Medulla oblongata (tissue), 1 donor: ENCODE measurements around the gene PRKAG2.

Source experiments
- DNase-seq: peaks from one replicate; pipeline ENCODE4 v3.0.0-alpha.2; 2015; ENCODE audit errors: extremely low spot score

PRKAG2 gene

DNA sequence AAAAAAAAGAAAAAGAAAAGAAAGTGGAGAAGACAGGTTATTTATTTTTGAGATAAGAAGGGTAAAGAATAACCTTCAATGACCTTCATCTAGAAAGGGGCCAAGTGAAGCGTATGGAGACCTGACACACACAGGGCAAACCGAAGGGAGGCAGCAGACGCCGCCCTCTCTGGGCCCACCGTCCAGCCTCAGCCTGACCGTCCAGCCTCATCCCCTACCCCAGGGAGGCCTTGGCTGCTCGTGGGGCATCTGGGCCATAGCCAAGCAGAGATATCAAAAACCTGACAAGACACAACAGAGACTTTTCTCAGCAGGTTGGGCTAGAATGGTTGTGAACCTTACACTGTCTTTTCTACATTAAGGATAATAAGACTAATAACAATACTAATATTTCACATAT, 10.9 kb downstream of the PRKAG2 start:
- DNase-seq = no peak

DNA sequence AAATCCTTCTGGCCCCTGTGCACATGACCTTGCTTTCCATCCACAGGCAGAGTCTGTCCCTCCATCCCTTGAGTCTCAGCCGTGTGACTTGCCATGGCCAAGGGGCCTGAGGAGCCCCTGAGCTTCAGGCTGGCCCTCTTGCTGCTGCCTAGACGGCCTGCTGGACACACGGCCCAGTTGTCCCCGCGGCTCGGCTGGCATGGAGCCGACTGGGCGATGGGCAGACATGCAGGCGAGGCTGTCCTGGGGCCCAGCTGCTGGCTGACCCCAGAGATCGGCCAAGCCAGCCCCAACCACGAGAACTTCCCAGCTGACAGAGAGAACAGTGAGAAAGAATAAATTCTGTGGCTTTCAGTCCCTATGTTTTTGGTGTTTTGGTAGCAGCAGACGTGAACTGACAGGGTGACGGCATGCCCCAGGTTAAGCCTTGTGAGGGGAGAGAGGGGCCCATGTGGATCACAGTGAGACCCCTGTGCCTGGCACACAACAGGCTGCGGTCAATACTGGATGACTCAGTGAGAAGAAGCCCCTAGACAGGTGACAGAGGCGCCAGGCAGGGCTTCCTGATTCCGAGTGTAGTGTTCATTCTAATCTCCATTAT, 11.7 kb downstream of the PRKAG2 start:
- no peak for DNase-seq

DNA sequence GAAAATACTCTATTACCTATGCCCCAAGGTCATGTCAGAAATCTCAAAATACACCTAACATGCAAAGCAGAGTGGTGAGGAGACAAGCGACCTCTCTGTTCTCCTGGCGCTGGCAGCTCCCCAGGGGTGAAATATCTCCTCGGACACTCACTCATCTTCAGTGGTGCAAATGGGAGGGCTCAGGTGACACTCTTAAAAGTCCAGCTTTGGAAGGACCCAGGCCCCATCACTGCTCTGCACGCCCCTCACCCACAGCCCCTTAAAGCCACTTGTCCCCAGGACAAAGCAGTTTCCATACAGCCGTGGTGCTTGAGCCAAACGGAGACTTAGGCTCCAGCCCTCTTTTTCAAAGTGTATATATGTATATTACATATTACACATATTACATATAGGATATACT, 12.4 kb downstream of the PRKAG2 start:
- no peak for DNase-seq

DNA sequence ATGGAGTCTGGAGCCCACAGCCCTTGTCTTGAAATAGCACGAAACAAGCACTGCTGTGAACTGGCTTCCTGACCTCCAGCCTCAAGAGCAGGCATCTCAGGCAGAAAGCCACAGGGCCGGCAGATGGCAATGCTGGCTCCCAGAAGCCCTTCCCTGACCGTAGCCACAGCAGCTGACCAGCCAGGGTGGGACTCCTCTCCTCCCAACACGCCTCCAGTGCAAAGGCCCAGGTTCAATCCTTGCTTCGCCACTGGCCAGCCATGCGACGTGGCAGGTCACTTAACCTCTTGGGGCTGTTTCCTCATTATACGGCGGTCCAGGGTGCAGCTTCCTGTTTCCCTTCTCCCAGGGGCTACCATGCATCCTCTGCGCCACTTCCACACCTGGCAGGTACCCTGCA, 12.8 kb downstream of the PRKAG2 start:
- no peak for DNase-seq

- DNase-seq = no peak
Observed at GRCh38 chr7:151863386-151864079, 13.4 kb downstream of the PRKAG2 start.

GRCh38 chr7:151862606-151863381, 14.1 kb downstream of the PRKAG2 start:
- no peak for DNase-seq

DNA sequence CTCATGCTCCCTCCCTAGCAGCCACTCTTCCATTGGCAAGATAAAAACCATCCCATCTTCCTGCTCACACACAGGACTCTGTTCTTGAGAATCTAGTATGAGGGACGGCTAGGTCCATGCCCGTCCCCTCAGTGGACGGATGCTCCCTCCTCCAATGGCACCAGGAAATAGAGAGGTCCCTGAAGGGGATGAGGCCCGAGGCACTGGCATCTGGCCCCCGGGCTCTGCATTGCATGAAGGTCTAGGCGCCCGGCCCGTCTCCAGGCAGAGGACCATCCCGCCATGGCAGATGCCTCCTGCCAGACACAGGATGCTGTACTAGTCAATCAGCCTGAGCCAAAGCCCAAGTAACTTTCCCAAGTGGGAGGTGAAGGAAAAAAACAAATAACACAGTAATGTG, 15.0 kb downstream of the PRKAG2 start:
- DNase-seq = no peak

DNA sequence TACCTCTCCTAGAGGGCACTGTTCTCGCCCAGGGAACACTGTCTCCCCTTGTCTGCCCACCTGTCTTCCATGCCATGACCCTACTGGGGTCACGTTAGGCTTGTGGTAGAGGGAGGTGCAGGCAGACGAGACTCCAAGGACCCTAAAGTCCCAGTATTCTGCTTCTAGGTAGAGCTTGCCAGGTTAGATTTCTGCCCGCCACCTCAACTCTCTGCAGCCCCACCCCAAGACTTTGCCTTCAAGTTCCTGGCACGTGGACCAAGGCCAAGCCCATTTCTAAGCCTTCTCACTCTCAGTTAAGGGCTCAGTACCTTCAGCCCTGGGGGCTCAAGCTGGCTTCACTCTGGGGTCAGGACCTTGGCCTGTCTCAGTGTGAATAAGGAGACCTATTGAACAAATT, 16.1 kb downstream of the PRKAG2 start:
- DNase-seq = no peak

- DNase-seq = no peak
Observed at GRCh38 chr7:151859948-151860685, 16.8 kb downstream of the PRKAG2 start.

DNA sequence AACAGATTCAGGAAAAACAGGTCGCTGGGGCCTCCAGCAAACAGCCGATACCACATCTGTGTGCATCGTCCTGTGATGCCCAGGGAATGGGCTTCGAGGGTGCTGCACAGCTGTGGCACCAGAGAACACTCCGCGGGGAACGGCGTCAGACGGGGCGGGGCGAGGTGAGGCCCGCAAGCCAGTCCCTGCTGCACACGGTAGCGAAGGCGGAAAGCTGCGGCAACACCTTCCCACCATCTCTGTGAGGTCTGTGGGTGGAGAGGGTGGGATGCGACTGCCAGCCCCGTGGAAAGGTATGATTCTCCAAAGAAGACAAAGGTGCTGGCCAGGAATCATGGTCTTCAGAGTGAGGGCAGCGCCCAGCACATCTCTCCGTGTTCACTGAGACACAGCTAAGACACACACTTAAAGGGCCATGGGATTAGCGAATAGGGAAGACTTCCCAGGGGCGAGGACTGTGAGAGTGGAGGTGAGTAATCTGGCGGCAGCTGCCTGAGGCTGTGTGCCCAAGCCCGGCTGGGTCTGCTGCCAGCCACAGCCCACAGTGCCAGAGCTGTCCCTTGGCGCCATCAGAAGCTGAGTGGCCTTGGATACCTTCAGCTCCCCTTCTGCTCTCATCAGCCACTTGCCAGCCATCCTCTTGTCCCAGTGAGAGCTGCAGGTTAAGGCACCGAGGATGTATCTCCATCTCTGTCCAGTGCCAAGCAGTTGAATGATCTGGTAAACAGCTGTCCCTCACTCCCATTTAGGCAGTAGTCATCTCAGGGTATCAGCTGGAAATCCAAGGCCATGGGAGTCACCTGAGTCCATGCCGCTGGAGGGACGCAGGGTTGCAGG, 17.6 kb downstream of the PRKAG2 start:
- DNase-seq = no peak

GRCh38 chr7:151858456-151858855, 18.5 kb downstream of the PRKAG2 start:
- no peak for DNase-seq

DNA sequence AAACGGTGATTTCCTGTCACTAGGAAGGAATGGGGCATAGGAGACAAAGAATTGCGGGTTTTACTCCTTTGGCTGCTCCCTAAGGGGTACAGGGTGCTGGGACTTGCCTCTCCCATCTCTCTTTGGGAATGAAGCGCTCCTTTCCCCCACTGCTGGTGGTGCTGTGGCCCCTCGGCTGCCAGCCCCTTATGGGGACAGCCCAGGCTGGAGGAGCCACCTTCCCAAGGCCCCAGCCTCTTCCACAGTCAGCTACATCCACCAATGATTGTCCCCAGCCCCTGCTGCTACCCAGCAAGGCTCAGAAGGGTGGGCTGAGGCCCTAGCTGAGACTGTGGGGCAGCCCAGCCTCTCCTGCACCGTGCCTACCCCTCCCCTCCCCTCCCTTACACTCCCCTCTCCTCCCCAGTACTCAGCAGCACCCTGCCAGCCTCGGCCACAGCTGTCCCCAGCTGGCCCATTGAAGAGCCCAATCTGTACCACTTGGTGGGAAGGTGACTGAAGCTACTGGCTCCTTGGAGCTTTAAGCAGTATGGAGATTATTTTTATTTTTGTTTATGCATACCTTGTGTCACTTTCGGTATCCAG, 19.0 kb downstream of the PRKAG2 start:
- no peak for DNase-seq

GRCh38 chr7:151857412-151857811, 19.5 kb downstream of the PRKAG2 start:
- no peak for DNase-seq

- DNase-seq = no peak
Observed at GRCh38 chr7:151856516-151856915, 20.4 kb downstream of the PRKAG2 start.

- DNase-seq = no peak
Observed at GRCh38 chr7:151856098-151856497, 20.8 kb downstream of the PRKAG2 start.

GRCh38 chr7:151854720-151855071, 22.2 kb downstream of the PRKAG2 start:
- DNase-seq = no peak

DNA sequence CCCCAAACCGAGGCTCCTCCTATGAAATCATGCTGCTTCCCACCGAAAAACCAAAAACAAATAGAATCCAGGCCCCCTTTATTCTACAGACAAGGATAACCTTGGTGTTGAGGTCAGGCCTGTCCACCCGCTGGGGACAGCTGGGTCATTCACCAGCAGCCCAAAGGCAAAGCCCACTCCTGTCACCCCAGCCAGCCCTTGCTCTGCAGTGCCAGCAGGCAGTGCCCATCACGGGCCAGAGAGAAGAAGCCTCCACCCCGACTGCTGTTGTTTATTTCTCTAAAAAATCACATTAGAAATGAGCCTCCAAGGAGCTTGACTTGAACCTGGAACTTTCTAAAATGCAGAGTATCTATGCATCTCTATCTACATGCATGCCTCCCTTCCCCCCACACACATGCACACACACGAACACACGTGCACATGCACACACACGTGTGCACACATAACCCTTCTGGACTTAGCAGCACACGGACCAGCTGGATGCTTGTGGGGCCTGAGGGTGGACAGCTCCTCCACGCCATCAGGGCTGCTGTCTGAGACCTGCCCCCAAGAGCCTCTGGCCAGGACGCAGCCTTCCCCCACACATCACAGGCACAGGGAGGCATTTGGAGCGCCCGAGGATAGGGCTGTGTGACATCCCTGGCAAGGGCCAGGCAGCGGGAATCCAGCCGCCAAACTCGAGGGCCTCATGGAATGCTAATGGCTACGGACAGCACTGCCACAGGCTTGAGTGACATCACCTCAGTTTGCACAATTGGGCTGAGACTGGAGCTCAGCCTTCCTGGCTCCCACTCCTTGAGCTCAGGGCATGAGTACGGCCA, 22.8 kb downstream of the PRKAG2 start:
- DNase-seq = peak; percentile 57

DNA sequence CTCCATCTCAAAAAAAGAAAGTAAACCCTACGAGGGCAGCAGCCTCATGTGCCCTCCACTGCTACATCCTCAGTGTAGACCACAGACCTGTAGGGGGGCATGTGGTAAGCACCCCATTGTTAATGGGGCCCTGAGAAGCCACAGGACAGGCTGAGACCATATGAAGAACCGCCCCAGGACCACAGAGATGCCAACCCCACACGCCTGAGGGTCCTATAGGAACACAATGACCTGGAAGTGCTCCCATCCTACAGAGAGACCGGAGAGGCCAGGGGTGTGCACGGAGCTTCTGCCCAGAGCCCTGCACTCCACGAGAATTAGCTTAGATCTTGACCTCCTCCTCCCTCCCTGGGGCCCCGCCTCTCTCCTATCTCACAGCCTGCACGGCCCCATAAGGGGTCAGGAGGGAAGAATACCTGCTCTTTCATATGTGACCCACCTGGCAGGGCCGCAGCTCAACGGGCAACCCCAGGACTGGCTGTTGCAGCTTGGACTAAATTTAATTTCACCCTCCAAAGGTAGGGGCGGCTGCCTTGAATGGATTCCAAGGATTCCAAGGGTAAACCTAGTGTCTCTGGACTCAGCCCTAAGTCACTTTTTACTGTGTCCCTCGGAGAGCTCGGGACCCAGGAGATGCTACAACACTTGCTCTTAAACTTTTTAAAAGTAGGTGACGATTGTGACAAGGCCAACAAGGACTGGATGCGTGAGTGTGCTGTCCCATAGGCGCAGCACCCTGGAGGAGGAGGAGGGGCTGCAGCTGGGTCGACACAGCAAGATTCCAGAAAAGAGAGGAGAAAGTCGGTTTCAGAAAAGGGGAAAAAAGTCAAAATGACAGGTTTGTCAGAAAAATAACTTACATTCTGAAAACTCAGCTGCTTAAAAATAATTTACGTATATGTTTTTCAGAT, 24.2 kb downstream of the PRKAG2 start:
- DNase-seq = no peak

- DNase-seq = peak; percentile 37
Observed at GRCh38 chr7:151851782-151852181, 25.1 kb downstream of the PRKAG2 start.
